Fibroblast of pulmonary artery (primary cell): ENCODE data around the gene MREG.
"Not testable (repeated sequence)": the region's sequence is repeated elsewhere in the genome, so short reads cannot be mapped to it uniquely, and the experiment has no call there.

Experiments used
- DNase-seq: peaks from one replicate; pipeline ENCODE4 v3.0.0-alpha.2; 2010; ENCODE audit warnings: low read depth
- H3K4me3 ChIP-seq: replicated peaks from 2 replicates; pipeline ENCODE4 v1.5.1; 2011; ENCODE audit warnings: low read depth, mild to moderate bottlenecking, control low read depth, low read length, moderate library complexity
- CTCF ChIP-seq: IDR thresholded peaks from 2 replicates; pipeline ENCODE4 v1.5.1; 2011; ENCODE audit warnings: mild to moderate bottlenecking, control low read depth, low read length, inconsistent platforms; ENCODE audit errors: missing control alignments

Gene MREG

GRCh38 chr2:216014986-216015385, 1.6 kb upstream of the MREG start:
- no peak overlapping the region for H3K4me3 ChIP-seq
- DNase-seq, result no peak
- no peak for TF ChIP-seq CTCF

- TF ChIP-seq CTCF, result no peak
- no peak for DNase-seq
- no peak overlapping the region for H3K4me3 ChIP-seq
Observed at GRCh38 chr2:216014006-216014405, 655 bp upstream of the MREG start.

DNA sequence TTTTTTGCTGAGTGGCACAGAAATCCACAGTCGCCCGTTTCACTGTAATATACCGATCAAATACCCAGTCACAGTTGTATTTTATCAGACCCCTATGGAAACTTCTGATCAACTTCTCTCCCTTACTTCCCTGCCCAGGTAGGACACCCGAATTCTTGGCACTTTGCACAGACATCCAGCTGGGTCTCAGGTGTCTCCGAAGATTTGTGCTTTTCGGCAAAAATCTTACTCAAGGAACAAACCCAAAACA, 596 bp downstream of the MREG start:
- no peak for TF ChIP-seq CTCF
- H3K4me3 ChIP-seq, result peak overlapping the region; percentile 61
- DNase-seq, result no peak

- no peak for TF ChIP-seq CTCF
- peak overlapping the region; percentile 61 for H3K4me3 ChIP-seq
Observed at GRCh38 chr2:216012133-216012829, 1.1 kb downstream of the MREG start.

DNA sequence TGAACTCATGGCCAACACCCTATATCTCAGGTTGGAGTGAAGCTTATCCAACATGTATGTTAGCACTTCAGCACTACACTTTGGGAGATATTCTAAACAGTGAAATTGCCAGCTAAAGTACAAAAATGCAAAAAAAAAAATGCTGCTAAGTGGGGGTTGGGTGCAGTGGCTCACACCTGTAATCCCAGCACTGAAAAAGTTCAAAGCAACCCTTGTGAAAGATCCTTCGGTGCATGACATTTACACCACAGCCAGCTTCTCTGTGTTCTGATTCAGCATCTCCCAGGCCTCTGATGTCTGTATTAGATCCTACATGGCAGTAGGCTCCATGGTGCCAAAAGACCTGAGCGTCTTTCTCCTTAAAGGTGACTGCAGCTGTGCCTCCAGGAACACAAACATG, 4.1 kb downstream of the MREG start:
- H3K4me3 ChIP-seq, DNase-seq: not testable (repeated sequence)

More at GRCh38 chr2:216012133-216012829, 1.1 kb downstream of the MREG start:
- DNase-seq, result no peak

- TF ChIP-seq CTCF, result no peak
- no peak for DNase-seq
- no peak overlapping the region for H3K4me3 ChIP-seq
Observed at GRCh38 chr2:216008387-216008786, 5.0 kb downstream of the MREG start.

- DNase-seq, result peak; percentile 61
- no peak for TF ChIP-seq CTCF
- no peak overlapping the region for H3K4me3 ChIP-seq
Observed at GRCh38 chr2:216006164-216006663, 7.1 kb downstream of the MREG start.
